ENCODE measurements around the gene IZUMO1R.
"Not testable (repeated sequence)": the region's sequence is repeated elsewhere in the genome, so short reads cannot be mapped to it uniquely, and the experiment has no call there.

The IZUMO1R gene

DNA sequence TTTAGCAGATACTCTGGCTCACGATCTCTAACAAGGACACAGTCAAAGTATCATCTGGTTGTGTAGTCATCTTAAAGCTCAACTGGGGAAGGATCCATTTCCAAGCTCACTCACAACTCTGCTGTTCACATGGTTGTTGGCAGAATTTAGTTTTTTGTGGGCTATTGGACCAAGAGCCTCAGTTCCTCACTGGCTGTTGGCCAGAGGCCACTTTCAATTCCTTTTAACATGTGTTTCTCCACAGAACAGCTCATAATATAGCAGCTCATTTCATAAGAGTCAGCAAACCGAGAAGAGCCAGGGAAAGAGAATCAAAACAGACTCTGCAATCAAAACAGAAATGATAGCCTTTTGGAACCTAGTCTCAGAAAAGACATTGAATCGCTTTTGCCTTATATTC is 22.6 kb downstream of the IZUMO1R start:
- no peak for DNase-seq

DNA sequence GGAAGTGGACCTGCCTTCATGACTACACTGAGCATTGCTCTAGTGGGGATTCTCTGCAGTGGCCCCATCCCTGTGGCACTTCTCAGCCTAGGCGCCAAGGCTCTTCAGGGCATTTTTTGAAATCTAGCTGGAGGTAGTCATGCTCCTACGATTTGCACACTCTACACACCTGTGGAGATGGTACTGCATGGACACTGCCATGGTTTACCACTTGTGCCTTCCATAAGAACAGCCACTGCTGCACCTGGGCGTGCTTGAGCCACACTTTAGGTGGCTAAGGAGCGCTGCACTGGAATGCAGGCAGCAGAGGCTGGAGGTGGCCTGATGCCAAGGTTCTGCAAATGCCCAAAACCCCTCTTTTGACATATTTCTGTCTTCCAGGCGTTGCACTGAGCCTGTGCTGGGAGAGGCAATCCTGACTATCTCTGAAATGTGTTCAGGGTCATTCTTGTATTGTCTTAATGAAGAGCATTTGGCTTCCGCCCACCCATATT is 24.3 kb downstream of the IZUMO1R start:
- no peak for DNase-seq

DNA sequence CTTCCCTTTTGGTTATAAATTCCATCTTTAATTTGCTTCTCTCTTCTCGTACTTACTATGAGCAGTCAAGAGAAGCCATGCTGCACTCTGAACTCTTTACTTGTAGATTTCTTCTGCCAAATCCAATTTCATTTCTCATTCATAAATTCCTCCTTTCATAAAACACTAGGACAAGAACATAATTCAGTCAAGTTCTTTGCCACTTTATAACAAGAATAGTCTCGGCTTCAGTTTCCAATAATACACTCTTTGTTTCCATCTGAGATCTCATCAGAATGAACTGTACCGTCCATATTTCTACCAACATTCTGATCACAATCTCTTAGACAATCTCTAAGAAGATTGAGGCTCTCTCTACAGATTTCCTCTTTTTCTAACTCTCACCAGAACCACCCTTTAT is 25.1 kb downstream of the IZUMO1R start:
- no peak for DNase-seq

DNA sequence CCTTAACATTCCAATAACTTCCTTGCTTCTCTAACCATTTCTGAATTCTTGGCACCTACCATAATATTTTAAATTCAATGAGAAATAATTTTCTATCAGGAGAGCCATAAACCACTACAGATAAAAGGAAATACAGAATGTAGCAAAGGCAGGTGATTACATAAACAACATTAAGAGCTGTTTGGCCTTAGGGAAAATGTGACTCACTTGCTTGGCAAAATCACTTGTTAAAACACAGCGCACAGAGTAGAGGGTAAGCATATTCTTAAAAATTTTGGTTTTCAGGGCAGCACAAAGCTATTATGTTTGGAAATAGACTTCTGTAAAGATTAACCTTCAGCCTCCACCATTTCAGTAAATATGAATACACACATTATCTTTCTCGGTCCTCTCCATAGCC is 26.4 kb downstream of the IZUMO1R start:
- DNase-seq = no peak

DNA sequence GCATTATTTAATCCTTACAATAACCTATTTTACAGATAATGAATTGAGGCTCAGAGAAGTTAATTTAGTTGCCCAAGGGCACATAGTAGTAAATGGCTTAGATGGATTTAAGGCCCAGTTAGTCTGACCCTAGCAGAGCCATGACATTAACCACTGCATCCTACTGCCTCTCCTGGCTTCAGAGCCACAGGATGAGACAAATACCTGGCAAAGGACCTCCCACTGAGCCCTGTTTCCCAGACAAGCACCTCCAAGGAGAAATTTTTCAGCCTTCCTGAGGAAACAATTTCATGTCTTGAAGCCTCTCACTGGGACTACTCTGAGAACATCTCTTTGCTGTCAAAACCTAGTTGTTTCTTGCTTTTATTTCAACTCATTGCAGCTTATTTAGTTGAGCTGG is 28.4 kb downstream of the IZUMO1R start:
- DNase-seq = no peak

DNA sequence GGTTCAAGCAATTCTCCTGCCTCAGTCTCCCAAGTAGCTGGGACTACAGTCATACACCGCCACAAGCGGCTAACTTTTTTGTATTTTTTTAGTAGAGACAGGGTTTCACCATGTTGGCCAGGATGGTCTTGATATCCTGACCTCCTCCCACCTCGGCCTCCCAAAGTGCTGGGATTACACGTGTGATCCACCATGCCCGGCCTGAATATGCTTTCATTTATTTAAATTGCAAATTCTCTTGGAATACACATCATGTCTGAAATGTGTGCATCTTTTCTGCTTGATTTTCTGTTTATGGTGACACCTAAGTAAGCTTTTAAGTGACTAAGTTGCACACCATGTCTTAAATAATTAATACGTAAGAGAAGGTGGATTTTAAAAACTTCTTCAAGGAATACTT is 31.7 kb downstream of the IZUMO1R start:
- DNase-seq = no peak

DNA sequence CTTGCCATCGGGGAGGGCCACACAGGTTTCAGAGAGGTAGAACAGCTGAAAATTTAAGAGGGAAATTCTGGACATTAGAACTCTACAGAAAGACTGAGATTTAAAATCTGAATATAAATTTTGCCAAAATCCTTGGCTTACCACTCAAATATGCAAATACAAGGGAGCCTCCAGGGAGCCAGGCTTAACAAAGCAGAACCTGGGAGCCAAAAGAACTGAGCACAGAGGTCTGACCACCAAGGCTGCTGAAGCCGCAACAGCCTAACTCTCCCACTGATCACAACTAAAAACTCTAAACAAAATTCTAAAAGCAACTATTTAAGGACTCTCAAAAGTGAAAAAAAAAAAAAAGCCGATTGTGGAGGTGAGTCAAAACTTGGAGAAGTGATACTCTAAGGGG is 34.3 kb downstream of the IZUMO1R start:
- DNase-seq = no peak

DNA sequence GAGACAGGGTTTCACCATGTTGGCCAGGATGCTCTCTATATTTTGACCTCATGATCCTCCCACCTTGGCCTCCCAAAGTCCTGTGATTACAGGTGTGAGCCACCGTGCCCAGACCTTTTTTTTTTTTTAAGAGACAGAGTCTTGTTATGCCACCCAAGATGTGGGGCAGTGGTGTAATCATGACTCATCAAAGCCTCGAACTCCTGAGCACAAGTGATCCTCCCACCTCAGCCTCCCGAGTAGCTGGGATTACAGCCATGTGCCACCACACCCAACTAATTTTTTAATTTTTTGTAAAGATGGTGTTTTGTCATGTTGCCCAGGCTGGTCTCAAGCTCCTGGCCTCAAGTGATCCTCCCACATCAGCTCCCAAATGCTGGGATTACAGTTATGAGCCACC is 37.9 kb downstream of the IZUMO1R start:
- no peak for DNase-seq

DNA sequence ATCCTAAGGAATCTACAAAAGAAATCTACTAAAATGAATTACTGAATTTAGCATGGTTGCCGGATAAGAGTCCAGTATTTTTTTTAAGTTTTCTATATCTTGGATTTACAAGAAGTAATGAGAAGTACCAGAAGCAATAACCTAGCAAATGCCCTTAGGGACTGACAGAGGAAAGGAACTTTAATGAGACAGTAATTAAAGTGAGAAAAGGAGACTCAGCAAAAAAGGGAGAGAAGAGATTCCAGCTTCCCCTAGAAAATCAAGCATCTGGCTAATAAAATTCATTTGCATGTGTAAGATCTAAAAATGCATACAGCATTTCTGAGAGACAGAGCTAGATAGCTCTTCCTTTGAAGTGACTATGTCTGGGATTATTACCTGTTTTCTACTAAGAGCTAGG is 39.1 kb downstream of the IZUMO1R start:
- no peak for DNase-seq

DNA sequence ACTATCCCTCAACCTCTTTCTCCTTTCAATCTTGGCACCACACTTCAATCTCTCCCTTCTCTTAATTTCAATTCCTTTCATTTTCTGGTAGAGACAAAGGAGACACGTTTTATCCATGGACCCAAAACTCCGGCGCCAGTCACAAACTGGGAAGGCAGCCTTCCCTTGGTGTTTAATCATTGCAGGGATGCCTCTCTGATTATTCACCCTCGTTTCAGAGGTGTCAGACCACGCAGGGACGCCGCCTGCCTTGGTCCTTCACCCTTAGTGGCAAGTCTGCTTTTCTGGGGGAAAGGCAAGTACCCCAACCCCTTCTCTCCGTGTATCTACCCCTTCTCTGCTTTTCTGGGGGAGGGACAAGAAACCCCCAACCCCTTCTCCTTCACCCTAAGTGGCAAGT is 41.9 kb downstream of the IZUMO1R start:
- not testable (repeated sequence) for DNase-seq

DNA sequence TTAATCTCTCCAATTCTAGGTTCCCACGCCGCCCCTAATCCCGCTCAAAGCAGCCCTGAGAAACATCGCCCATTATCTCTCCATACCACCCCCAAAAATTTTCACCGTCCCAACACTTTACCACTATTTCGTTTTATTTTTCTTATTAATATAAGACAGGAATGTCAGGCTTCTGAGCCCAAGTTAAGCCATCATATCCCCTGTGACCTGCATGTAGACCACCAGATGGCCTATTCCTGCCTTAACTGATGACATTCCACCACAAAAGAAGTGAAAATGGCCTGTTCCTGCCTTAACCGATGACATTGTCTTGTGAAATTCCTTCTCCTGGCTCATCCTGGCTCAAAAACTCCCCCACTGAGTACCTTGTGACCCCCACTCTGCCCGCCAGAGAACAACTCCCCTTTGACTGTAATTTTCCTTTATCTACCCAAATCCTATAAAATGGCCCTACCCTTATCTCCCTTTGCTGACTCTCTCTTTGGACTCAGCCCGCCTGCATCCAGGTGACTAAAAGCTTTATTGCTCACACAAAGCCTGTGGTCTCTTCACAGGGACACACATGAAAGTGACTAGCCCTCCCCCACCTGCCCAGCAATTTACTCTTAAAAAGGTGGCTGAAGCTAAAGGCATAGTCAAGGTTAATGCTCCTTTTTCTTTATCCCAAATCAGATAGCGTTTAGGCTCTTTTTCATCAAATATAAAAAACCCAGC is 46.6 kb downstream of the IZUMO1R start:
- DNase-seq = not testable (repeated sequence)

Data from NCI-H510A (cell line).